SK-N-SH (cell line): ENCODE measurements around the gene VPS50. TPM values are rescaled to one million over a fixed set of nuclear protein-coding genes. Genes with fewer than 3 reads are reported as not detected.

Experiments used
- CTCF ChIA-PET: fragments of 300-600, 350-600 bp; formaldehyde crosslinking; extraction: SDS; loops from one replicate; lab custom pipeline; 2021; lab: Yijun Ruan, JAX
- POLR2A ChIA-PET: fragments of 350-600 bp; sonication (Branson Sonifier 250); formaldehyde crosslinking; extraction: SDS; loops from one replicate; lab custom pipeline; 2020; ENCODE audit warnings: antibody characterized with exemption, inconsistent platforms; lab: Yijun Ruan, JAX
- DNase-seq: peaks from one replicate; pipeline ENCODE4 v3.0.0; 2012
- H2AFZ ChIP-seq: fragments of 200-600 bp; sonication (generic); 2 replicates; pipeline ENCODE4 v1.8.1; 2016; ENCODE audit warnings: antibody characterized with exemption, mild to moderate bottlenecking, low read depth
- H3F3A ChIP-seq: fragments of 200-600 bp; sonication (generic); replicated peaks from 2 replicates; pipeline ENCODE3; 2016; ENCODE audit warnings: antibody characterized with exemption, mild to moderate bottlenecking; ENCODE audit not compliant: insufficient read depth
- H3K27ac ChIP-seq, 2 experiments: fragments of 200-500 bp in 1 of 2; fragments of 200-600 bp in 1 of 2; sonication (Bioruptor generic) in 1 of 2; sonication (generic), shearing (Covaris generic) in 1 of 2; 2 replicates each; pipeline versions ENCODE4 v1.5.1 to v1.6.1; 2014 to 2016; ENCODE audit warnings: low read depth in 2 of 2, inconsistent platforms in 1 of 2, low read length in 1 of 2, mild to moderate bottlenecking in 1 of 2, mixed read lengths in 1 of 2
- H3K27me3 ChIP-seq: fragments of 200-600 bp; sonication (generic), shearing (Covaris generic); 2 replicates; pipeline ENCODE4 v1.6.1; 2016; ENCODE audit warnings: mixed run types; ENCODE audit not compliant: insufficient read depth
- H3K36me3 ChIP-seq, 2 experiments: fragments of 200-500 bp in 1 of 2; fragments of 200-600 bp in 1 of 2; sonication (Bioruptor generic) in 1 of 2; sonication (generic) in 1 of 2; replicated peaks in 1 of 2; 2 replicates each; pipeline versions ENCODE3 to v1.5.1; 2014 to 2016; ENCODE audit warnings: low read length in 1 of 2, mild to moderate bottlenecking in 1 of 2; ENCODE audit not compliant: insufficient read depth in 2 of 2, control insufficient read depth in 1 of 2
- H3K4me1 ChIP-seq, 2 experiments: fragments of 200-500 bp in 1 of 2; fragments of 200-600 bp in 1 of 2; sonication (Bioruptor generic) in 1 of 2; sonication (generic), shearing (Covaris generic) in 1 of 2; 2 replicates each; pipeline versions ENCODE4 v1.5.1 to v1.6.1; 2014 to 2016; ENCODE audit warnings: low read depth in 1 of 2, low read length in 1 of 2, mixed run types in 1 of 2; ENCODE audit not compliant: insufficient read depth in 2 of 2, control insufficient read depth in 1 of 2
- H3K4me2 ChIP-seq: fragments of 200-600 bp; sonication (generic), shearing (Covaris generic); 2 replicates; pipeline ENCODE4 v1.6.1; 2017; ENCODE audit warnings: mixed run types
- H3K4me3 ChIP-seq, 2 experiments: fragments of 200-500 bp in 1 of 2; fragments of 200-600 bp in 1 of 2; sonication (Bioruptor generic) in 1 of 2; sonication (generic), shearing (Covaris generic) in 1 of 2; 2 replicates each; pipeline versions ENCODE4 v1.5.1 to v1.8.1; 2014 to 2016; ENCODE audit warnings: low read depth in 2 of 2, inconsistent platforms in 1 of 2, low read length in 1 of 2, mild to moderate bottlenecking in 1 of 2, mixed read lengths in 1 of 2, moderate library complexity in 1 of 2
- H3K79me2 ChIP-seq: fragments of 200-600 bp; sonication (generic); 2 replicates; pipeline ENCODE4 v1.8.1; 2017; ENCODE audit warnings: mild to moderate bottlenecking; ENCODE audit not compliant: insufficient read depth
- H3K9ac ChIP-seq: fragments of 200-600 bp; sonication (generic); 2 replicates; pipeline ENCODE4 v1.6.1; 2017; ENCODE audit warnings: mixed run types
- H3K9me2 ChIP-seq: fragments of 200-600 bp; sonication (generic); 2 replicates; pipeline ENCODE4 v1.6.1; 2017; ENCODE audit warnings: mixed run types
- H3K9me3 ChIP-seq: fragments of 200-600 bp; sonication (generic); 2 replicates; pipeline ENCODE4 v1.6.1; 2017; ENCODE audit warnings: mixed run types, mild to moderate bottlenecking, moderate library complexity
- H4K20me1 ChIP-seq: fragments of 200-600 bp; sonication (generic); 2 replicates; pipeline ENCODE4 v1.6.1; 2017; ENCODE audit warnings: mild to moderate bottlenecking, mixed run types; ENCODE audit not compliant: insufficient read depth
- CHD2 ChIP-seq: fragments of 150-350 bp; IDR thresholded peaks from 2 replicates; pipeline ENCODE4 v1.6.1; 2018; ENCODE audit warnings: low read length; ENCODE audit not compliant: partially characterized antibody
- ELF1 ChIP-seq: IDR thresholded peaks from 2 replicates; pipeline ENCODE4 v1.4.0; 2012
- EP300 ChIP-seq, 2 experiments: IDR thresholded peaks; 2 replicates each; pipeline versions ENCODE4 v1.4.0 to v1.6.1; 2012; ENCODE audit warnings: borderline replicate concordance in 1 of 2, low read depth in 1 of 2, low read length in 1 of 2
- EZH2phosphoT487 ChIP-seq: fragments of 200-600 bp; sonication (generic); IDR thresholded peaks from 2 replicates; pipeline ENCODE4 v1.6.1; 2017; ENCODE audit warnings: low read depth, mixed run types, mild to moderate bottlenecking, antibody characterized with exemption, moderate library complexity, borderline replicate concordance
- FOXJ3 ChIP-seq: sonication (generic); formaldehyde crosslinking; IDR thresholded peaks from 2 replicates; pipeline ENCODE4 v1.5.1; 2020; ENCODE audit warnings: mild to moderate bottlenecking, missing genetic modification reagents
- FOXM1 ChIP-seq: IDR thresholded peaks from 2 replicates; pipeline ENCODE4 v1.4.0; 2012; ENCODE audit warnings: low read depth, mild to moderate bottlenecking
- GABPA ChIP-seq: IDR thresholded peaks from 2 replicates; pipeline ENCODE4 v1.4.0; 2012; ENCODE audit warnings: low read depth, mild to moderate bottlenecking
- GATA2 ChIP-seq: sonication (generic); formaldehyde crosslinking; IDR thresholded peaks from 2 replicates; pipeline ENCODE4 v1.5.0; 2020; ENCODE audit warnings: mild to moderate bottlenecking, missing genetic modification reagents
- IRF3 ChIP-seq: fragments of 150-350 bp; IDR thresholded peaks from 2 replicates; pipeline ENCODE4 v1.6.1; 2016; ENCODE audit warnings: mild to moderate bottlenecking, low read depth, low read length
- JUND ChIP-seq: IDR thresholded peaks from 2 replicates; pipeline ENCODE4 v1.4.0; 2012
- MAX ChIP-seq: IDR thresholded peaks from 2 replicates; pipeline ENCODE4 v1.4.0; 2012; ENCODE audit warnings: low read depth
- MXI1 ChIP-seq: IDR thresholded peaks from 2 replicates; pipeline ENCODE4 v1.6.1; 2012; ENCODE audit warnings: mild to moderate bottlenecking, low read depth, low read length, improper control_type of control experiment
- NRF1 ChIP-seq: IDR thresholded peaks from 2 replicates; pipeline ENCODE4 v1.6.1; 2012; ENCODE audit warnings: low read depth, mild to moderate bottlenecking, low read length
- POLR2AphosphoS5 ChIP-seq: IDR thresholded peaks from 2 replicates; pipeline ENCODE4 v1.6.1; 2012; ENCODE audit warnings: low read depth, low read length
- RCOR1 ChIP-seq: fragments of 150-350 bp; IDR thresholded peaks from 2 replicates; pipeline ENCODE4 v1.6.1; 2017; ENCODE audit warnings: antibody characterized with exemption, low read length
- RXRA ChIP-seq: IDR thresholded peaks from 2 replicates; pipeline ENCODE4 v1.4.0; 2012; ENCODE audit warnings: low read depth, mild to moderate bottlenecking, borderline replicate concordance
- SIN3A ChIP-seq: IDR thresholded peaks from 2 replicates; pipeline ENCODE4 v1.6.1; 2012; ENCODE audit warnings: low read depth, mild to moderate bottlenecking, low read length, moderate library complexity, borderline replicate concordance
- TEAD4 ChIP-seq: IDR thresholded peaks from 2 replicates; pipeline ENCODE4 v1.4.0; 2012; ENCODE audit warnings: mild to moderate bottlenecking, borderline replicate concordance; ENCODE audit not compliant: insufficient read depth
- USF2 ChIP-seq: fragments of 150-350 bp; IDR thresholded peaks from 2 replicates; pipeline ENCODE4 v1.6.1; 2017; ENCODE audit warnings: antibody characterized with exemption, low read length, low read depth, borderline replicate concordance
- ZBTB33 ChIP-seq: IDR thresholded peaks from 2 replicates; pipeline ENCODE4 v1.4.0; 2012; ENCODE audit warnings: low read depth, borderline replicate concordance
- WGBS: methylation state at CpG from one replicate; pipeline ENCODE4 v1.1.6; 2017; ENCODE audit warnings: low lambda C conversion rate; 5-methylcytosine and 5-hydroxymethylcytosine counted together
- polyA plus RNA-seq, 3 experiments: library from polyadenylated mRNA; depleted of rRNA; stranded (reverse); fragments of >200 nt; gene quantifications; 2 replicates each; pipeline ENCODE4 v1.2.3, GENCODE V29; 2012

VPS50 gene
- polyA plus RNA-seq, 1 of the 3 experiments (the other 2 are of a cell fraction), result 9.1 TPM

- Histone ChIP-seq H3K27me3 (no peaks in the 10 kb centered on the region), H3K27ac (no peak overlapping the region), H3K79me2 (peaks cover 35% of the 10 kb centered on the region), H3K9me2 (no peaks in the 10 kb centered on the region), H3K4me3 (no peak overlapping the region), H3K9ac (no peak overlapping the region), H3K4me1 (no peaks in the 10 kb centered on the region; a peak in 1 of 4 replicates), H3K36me3 (peaks cover 7 to 19% of the 10 kb centered on the region in 2 experiments), H3K4me2 (no peak overlapping the region), H3F3A (peaks cover 3% of the 10 kb centered on the region), H2AFZ (no peak overlapping the region), H4K20me1 (peaks cover 7% of the 10 kb centered on the region; the same call in 1 of the 2 replicates), H3K9me3 (no peaks in the 10 kb centered on the region)
- no peak for DNase-seq
- ChIA-PET POLR2A (no interaction called here), CTCF (interaction anchor here (0.6 to 5.3 kb wide), 4 partner anchors 12 to 312 kb away, joined by 3 to 27 read pairs (median 7); no protein-coding TSS in a partner anchor)
- TF ChIP-seq ELF1 (no peak), GABPA (no peak), EZH2phosphoT487 (no peak), SIN3A (no peak), JUND (no peak), USF2 (no peak), NRF1 (no peak), POLR2AphosphoS5 (no peak), MAX (no peak), FOXJ3 (CRISPR knock-in tag) (no peak), CHD2 (no peak), TEAD4 (no peak)
- WGBS, result 84% methylated on average over 4 of the region's 4 CpGs
Measured at GRCh38 chr7:93239824-93240223, 7.7 kb downstream of the VPS50 start.

- Histone ChIP-seq H3K36me3 (peaks cover 7 to 19% of the 10 kb centered on the region in 2 experiments), H3K9me3 (no peaks in the 10 kb centered on the region), H2AFZ (no peak overlapping the region), H3K27ac (no peak overlapping the region), H3K79me2 (peaks cover 29% of the 10 kb centered on the region), H3K9ac (no peak overlapping the region), H3K4me2 (no peak overlapping the region), H3F3A (peaks cover 3% of the 10 kb centered on the region), H3K4me1 (peaks cover 0 to 3% of the 10 kb centered on the region in 2 experiments; a peak in 1 of 4 replicates), H3K27me3 (no peaks in the 10 kb centered on the region), H3K9me2 (no peaks in the 10 kb centered on the region), H3K4me3 (no peak overlapping the region), H4K20me1 (peaks cover 17% of the 10 kb centered on the region)
- ChIA-PET POLR2A (no interaction called here), CTCF (interaction anchor here (1.0 to 7.4 kb wide), 5 partner anchors 11 to 380 kb away, joined by 3 to 88 read pairs (median 4); no protein-coding TSS in a partner anchor)
- TF ChIP-seq IRF3 (no peak), USF2 (no peak), ZBTB33 (no peak), TEAD4 (no peak), EP300 (IDR thresholded peaks at IDR 0.05; ENCODE audit: borderline replicate concordance in 1 of 2, low read depth in 1 of 2, low read length in 1 of 2) (no peak), GABPA (no peak), RXRA (no peak), GATA2 (CRISPR knock-in tag) (no peak), FOXM1 (no peak), RCOR1 (no peak), MXI1 (no peak)
- no peak for DNase-seq
- WGBS, result 95% methylated on average over 3 of the region's 3 CpGs
Measured at GRCh38 chr7:93242106-93242505, 9.9 kb downstream of the VPS50 start.
